Activated CD8-positive, alpha-beta T cell treated with anti-CD3 and anti-CD28 coated beads for 36 hours (primary cell): Measurements from ENCODE around the gene PICALM. TPM values are rescaled to one million over a fixed set of nuclear protein-coding genes. Genes with fewer than 3 reads are reported as not detected.

Experiments
- ATAC-seq: fragments of 200-7000 bp; cut with Tn5 transposase; one replicate; pipeline ENCODE4 v1.10.0; 2021; ENCODE audit warnings: mild to moderate bottlenecking, moderate library complexity
- CTCF ChIA-PET: fragments of 350-600 bp; sonication (Branson Sonifier 250); formaldehyde crosslinking; loops from one replicate; lab custom pipeline; 2021; ENCODE audit warnings: antibody characterized with exemption; lab: Charles Lee
- POLR2A ChIA-PET: fragments of 350-600 bp; sonication (Branson Sonifier 250); formaldehyde crosslinking; loops from one replicate; lab custom pipeline; 2021; ENCODE audit warnings: antibody characterized with exemption; lab: Charles Lee
- DNase-seq: peaks from one replicate; pipeline ENCODE4 v3.0.0-alpha.2; 2020
- H3K27ac Mint-ChIP-seq: one replicate; pipeline ENCODE4 v1.8.0; 2021; ENCODE audit warnings: mild to moderate bottlenecking, mixed read lengths
- H3K27me3 Mint-ChIP-seq: one replicate; pipeline ENCODE4 v1.8.0; 2021; ENCODE audit warnings: mixed read lengths
- H3K36me3 Mint-ChIP-seq: one replicate; pipeline ENCODE4 v1.8.0; 2021; ENCODE audit warnings: low read depth, mixed read lengths
- H3K4me1 Mint-ChIP-seq: one replicate; pipeline ENCODE4 v1.8.0; 2021; ENCODE audit warnings: low read depth, mixed read lengths
- H3K4me3 Mint-ChIP-seq: one replicate; pipeline ENCODE4 v1.8.0; 2021; ENCODE audit warnings: mild to moderate bottlenecking, moderate library complexity, mixed read lengths
- H3K9me3 Mint-ChIP-seq: one replicate; pipeline ENCODE4 v1.8.0; 2021; ENCODE audit warnings: mixed read lengths
- CTCF ChIP-seq: fragments of 200-600 bp; IDR thresholded peaks from one replicate; pipeline ENCODE4 v1.8.0; 2022; ENCODE audit warnings: antibody characterized with exemption, mild to moderate bottlenecking
- intact Hi-C: fragments of 100-400 bp; cut with micrococcal nuclease; formaldehyde crosslinking; loops from one replicate; pipeline ENCODE4 v1.10.0; 2022
- total RNA-seq, 2 experiments: library from RNA; stranded (reverse); gene quantifications; one replicate each; pipeline ENCODE4 v1.2.3, GENCODE V29; 2021

Gene PICALM
- total RNA-seq, 2 experiments from 2014 or later, result 57.5 to 61.2 TPM

GRCh38 chr11:86063536-86063935, 5.3 kb downstream of the PICALM start:
- DNase-seq, result no peak
- H3K27ac Mint-ChIP-seq, result peak overlapping the region; percentile 84
- ChIA-PET CTCF (interaction anchor here (1.0 to 1.4 kb wide), 2 partner anchors 12 to 22 kb away, joined by 3 to 5 read pairs; no protein-coding TSS in a partner anchor), POLR2A (interaction anchor here (0.7 to 0.8 kb wide), 2 partner anchors 12 to 14 kb away, joined by 3 read pairs; no protein-coding TSS in a partner anchor)
- peaks cover 56% of the 10 kb centered on the region for H3K4me1 Mint-ChIP-seq
- H3K4me3 Mint-ChIP-seq, result peak overlapping the region; percentile 100
- no peaks in the 10 kb centered on the region for H3K9me3 Mint-ChIP-seq
- TF ChIP-seq CTCF, result no peak
- H3K36me3 Mint-ChIP-seq, result peaks cover 47% of the 10 kb centered on the region
- no peak for ATAC-seq
- no peaks in the 10 kb centered on the region for H3K27me3 Mint-ChIP-seq
- intact Hi-C loops, result no loop called here

- no peak for TF ChIP-seq CTCF
- DNase-seq, result no peak
- peaks cover 43% of the 10 kb centered on the region for H3K36me3 Mint-ChIP-seq
- peak; percentile 18 for ATAC-seq
- H3K4me3 Mint-ChIP-seq, result peak overlapping the region; percentile 35
- intact Hi-C loops, result no loop called here
- peaks cover 63% of the 10 kb centered on the region for H3K4me1 Mint-ChIP-seq
- ChIA-PET CTCF (interaction anchor here (1.0 to 1.4 kb wide), 3 partner anchors 9 to 21 kb away, joined by 3 to 5 read pairs (median 3); no protein-coding TSS in a partner anchor), POLR2A (interaction anchor here (0.7 kb wide), 1 partner anchor 11 kb away, joined by 3 read pairs; no protein-coding TSS in a partner anchor)
- no peaks in the 10 kb centered on the region for H3K9me3 Mint-ChIP-seq
- no peaks in the 10 kb centered on the region for H3K27me3 Mint-ChIP-seq
- peak overlapping the region; percentile 53 for H3K27ac Mint-ChIP-seq
These were observed 6.2 kb downstream of the PICALM start for GRCh38 chr11:86062719-86063118.

GRCh38 chr11:86061483-86062205, 7.2 kb downstream of the PICALM start:
- ATAC-seq (no peak), DNase-seq (no peak)
- ChIA-PET POLR2A (no interaction called here), CTCF (interaction anchor here (1.4 kb wide), 1 partner anchor 10 kb away, joined by 5 read pairs; no protein-coding TSS in a partner anchor)
- H3K27me3 Mint-ChIP-seq, result no peaks in the 10 kb centered on the region
- peaks cover 38% of the 10 kb centered on the region for H3K36me3 Mint-ChIP-seq
- intact Hi-C loops, result no loop called here
- H3K4me3 Mint-ChIP-seq, result peak overlapping the region; percentile 35
- no peak for TF ChIP-seq CTCF
- H3K27ac Mint-ChIP-seq, result peak overlapping the region; percentile 53
- no peaks in the 10 kb centered on the region for H3K9me3 Mint-ChIP-seq
- H3K4me1 Mint-ChIP-seq, result peaks cover 70% of the 10 kb centered on the region

- intact Hi-C loops, result no loop called here
- peak overlapping the region; percentile 32 for H3K4me3 Mint-ChIP-seq
These were observed 8.3 kb downstream of the PICALM start for GRCh38 chr11:86060544-86060943.

More at GRCh38 chr11:86060544-86060943, 8.3 kb downstream of the PICALM start:
- CTCF ChIA-PET, result interaction anchor here (0.6 to 1.6 kb wide), 4 partner anchors 9 to 133 kb away, joined by 3 to 5 read pairs (median 4); no protein-coding TSS in a partner anchor
- peak overlapping the region; percentile 81 for H3K27ac Mint-ChIP-seq
- POLR2A ChIA-PET, result interaction anchor here (0.6 kb wide), 1 partner anchor 309 kb away, joined by 3 read pairs; no protein-coding TSS in a partner anchor
- TF ChIP-seq CTCF, result no peak
- peaks cover 34% of the 10 kb centered on the region for H3K36me3 Mint-ChIP-seq
- no peaks in the 10 kb centered on the region for H3K27me3 Mint-ChIP-seq
- peaks cover 80% of the 10 kb centered on the region for H3K4me1 Mint-ChIP-seq
- ATAC-seq (no peak), DNase-seq (no peak)
- H3K9me3 Mint-ChIP-seq, result no peaks in the 10 kb centered on the region
